GM18858 (cell line): ENCODE data around the gene ATAT1.
"Not testable (repeated sequence)": the region's sequence is repeated elsewhere in the genome, so short reads cannot be mapped to it uniquely, and the experiment has no call there.

Experiments
- ATAC-seq: cut with Tn5 transposase; IDR thresholded peaks from one replicate; pipeline ENCODE4 v1.9.1; 2021; ENCODE audit not compliant: unreplicated experiment

ATAT1 gene

GRCh38 chr6:30647242-30648116 lies 20.8 kb downstream of the ATAT1 start:
- peak; percentile 38 for ATAC-seq

GRCh38 chr6:30651143-30651542 lies 24.5 kb downstream of the ATAT1 start:
- ATAC-seq, result no peak

- ATAC-seq, result no peak
These were observed 28.4 kb downstream of the ATAT1 start for GRCh38 chr6:30654798-30655742.

- no peak for ATAC-seq
These were observed 29.0 kb downstream of the ATAT1 start for GRCh38 chr6:30655743-30656094.

GRCh38 chr6:30656513-30656912 lies 29.8 kb downstream of the ATAT1 start:
- ATAC-seq, result no peak

GRCh38 chr6:30657454-30657853 lies 30.8 kb downstream of the ATAT1 start:
- no peak for ATAC-seq

GRCh38 chr6:30657922-30658321 lies 31.2 kb downstream of the ATAT1 start:
- ATAC-seq, result not testable (repeated sequence)

- ATAC-seq, result no peak
These were observed 38.5 kb downstream of the ATAT1 start for GRCh38 chr6:30664994-30665767.

- not testable (repeated sequence) for ATAC-seq
These were observed 39.6 kb downstream of the ATAT1 start for GRCh38 chr6:30666300-30666699.

GRCh38 chr6:30670760-30671527 lies 44.3 kb downstream of the ATAT1 start:
- ATAC-seq, result no peak

GRCh38 chr6:30672445-30673253 lies 46.0 kb downstream of the ATAT1 start, which contains the start of gene DHX16:
Gene DHX16, minus strand, starts transcription at chr6:30673006. Its CDS starts 165 bp downstream, at chr6:30672841.
- ATAC-seq, result no peak

- ATAC-seq, result no peak
These were observed 50.1 kb downstream of the ATAT1 start for GRCh38 chr6:30676660-30677285.

GRCh38 chr6:30678964-30679726 lies 52.5 kb downstream of the ATAT1 start:
- no peak for ATAC-seq

GRCh38 chr6:30679765-30680535 lies 53.3 kb downstream of the ATAT1 start:
- no peak for ATAC-seq

- no peak for ATAC-seq
These were observed 55.1 kb downstream of the ATAT1 start for GRCh38 chr6:30681766-30682142.

- no peak for ATAC-seq
These were observed 55.8 kb downstream of the ATAT1 start for GRCh38 chr6:30682143-30683117.
